Panc1 (cell line): ENCODE measurements around the gene NFE2. TPM values are rescaled to one million over a fixed set of nuclear protein-coding genes. Genes with fewer than 3 reads are reported as not detected.

Experiments
- ATAC-seq: fragments of 200-7000 bp; cut with Tn5 transposase; 2 replicates; pipeline ENCODE4 v1.9.1; 2020; ENCODE audit warnings: mild to moderate bottlenecking, moderate library complexity
- BruUV-seq: library from RNA; stranded (reverse); fragments of 400-500 nt; replicated peaks from 2 replicates; lab custom pipeline; 2021; lab: Mats Ljungman, UMichigan
- CTCF ChIA-PET: fragments of 300-600 bp; sonication (Branson Sonifier 250); formaldehyde crosslinking; loops from one replicate; lab custom pipeline; 2022; ENCODE audit warnings: antibody characterized with exemption; lab: Charles Lee
- POLR2A ChIA-PET: fragments of 300-600 bp; sonication (Branson Sonifier 250); formaldehyde crosslinking; loops from one replicate; lab custom pipeline; 2022; ENCODE audit warnings: antibody characterized with exemption; lab: Charles Lee
- DNase-seq: peaks from one replicate; pipeline ENCODE4 v3.0.0-alpha.2; 2010; ENCODE audit warnings: low read depth, low spot score
- H3K27ac ChIP-seq: 2 replicates; pipeline ENCODE4 v1.5.1; 2011; ENCODE audit warnings: mild to moderate bottlenecking, low read length, inconsistent platforms
- H3K27me3 ChIP-seq: fragments of 200-500 bp; sonication (Bioruptor generic); 2 replicates; pipeline ENCODE4 v1.6.0; 2014; ENCODE audit warnings: low read length, inconsistent platforms; ENCODE audit not compliant: control insufficient read depth, insufficient read depth
- H3K36me3 ChIP-seq: fragments of 200-500 bp; sonication (Bioruptor generic); 2 replicates; pipeline ENCODE4 v1.5.1; 2014; ENCODE audit warnings: inconsistent platforms, mild to moderate bottlenecking, low read length, moderate library complexity; ENCODE audit not compliant: control insufficient read depth, insufficient read depth
- H3K4me1 ChIP-seq: 2 replicates; pipeline ENCODE4 v1.5.1; 2011; ENCODE audit warnings: inconsistent platforms, mild to moderate bottlenecking, low read length, moderate library complexity; ENCODE audit not compliant: control insufficient read depth, insufficient read depth
- H3K4me3 ChIP-seq, 2 experiments: 2 replicates each; pipeline ENCODE4 v1.5.1; 2011 to 2012; ENCODE audit warnings: low read depth in 2 of 2, low read length in 2 of 2, mild to moderate bottlenecking in 2 of 2, inconsistent platforms in 1 of 2, moderate library complexity in 1 of 2
- H3K9me3 ChIP-seq: fragments of 200-500 bp; sonication (Bioruptor generic); 2 replicates; pipeline ENCODE4 v1.5.1; 2014; ENCODE audit warnings: low read depth, mild to moderate bottlenecking, inconsistent platforms, low read length, moderate library complexity; ENCODE audit not compliant: control insufficient read depth, insufficient read depth
- CTCF ChIP-seq: fragments of 450-650 bp; IDR thresholded peaks from 2 replicates; pipeline ENCODE4 v1.5.1; 2017; ENCODE audit warnings: mild to moderate bottlenecking
- POLR2AphosphoS5 ChIP-seq: IDR thresholded peaks from 2 replicates; pipeline ENCODE4 v1.6.1; 2012; ENCODE audit warnings: mild to moderate bottlenecking, low read depth, low read length, moderate library complexity
- REST ChIP-seq, 2 experiments: IDR thresholded peaks; 2 replicates each; pipeline ENCODE4 v1.6.1; 2011 to 2012; ENCODE audit warnings: low read depth in 2 of 2, control low read depth in 1 of 2, low read length in 1 of 2, mild to moderate bottlenecking in 1 of 2, moderate library complexity in 1 of 2; ENCODE audit not compliant: insufficient read depth in 1 of 2
- SIN3A ChIP-seq: IDR thresholded peaks from 2 replicates; pipeline ENCODE4 v1.6.1; 2012; ENCODE audit warnings: low read depth, mild to moderate bottlenecking, low read length, moderate library complexity, borderline replicate concordance; ENCODE audit not compliant: insufficient read depth
- TCF7L2 ChIP-seq: IDR thresholded peaks from 2 replicates; pipeline ENCODE4 v1.6.1; 2011; ENCODE audit warnings: mild to moderate bottlenecking, low read depth, low read length, inconsistent platforms
- in situ Hi-C: cut with HindIII; loops from 2 replicates; pipeline ENCODE4 v1.10.0; 2016; ENCODE audit warnings: low sequenced_read_pairs, low pct_unique_long_range_greater_than_20kb
- intact Hi-C: fragments of 100-400 bp; cut with micrococcal nuclease; formaldehyde crosslinking; loops from one replicate; pipeline ENCODE4 v1.10.0; 2022; ENCODE audit not compliant: unreplicated experiment
- total RNA-seq: library from RNA; stranded (reverse); gene quantifications from one replicate; pipeline ENCODE4 v1.2.1, GENCODE V29; 2021; ENCODE audit not compliant: unreplicated experiment

The NFE2 gene
- total RNA-seq, 1 experiment from 2014 or later = 0.26 TPM

GRCh38 chr12:54257332-54257731 is 43.5 kb downstream of the NFE2 start:
- intact Hi-C loops = no loop called here
- POLR2A ChIA-PET = no interaction called here

DNA sequence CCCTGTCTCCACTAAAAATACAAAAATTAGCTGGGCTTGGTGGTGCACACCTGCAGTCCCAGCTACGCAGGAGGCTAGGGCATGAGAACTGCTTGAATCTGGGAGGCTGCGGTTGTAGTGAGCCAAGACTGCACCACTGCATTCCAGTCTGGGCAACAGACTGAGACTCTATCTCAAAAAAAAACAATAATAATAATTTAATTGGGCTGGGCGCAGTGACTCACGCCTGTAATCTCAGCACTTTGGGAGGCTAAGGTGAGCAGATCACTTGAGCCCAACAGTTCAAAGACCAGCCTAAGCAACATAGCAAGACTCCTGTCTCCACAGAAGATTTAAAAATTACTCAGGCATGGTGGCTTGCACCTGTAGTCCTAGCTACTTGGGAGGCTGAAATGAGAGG is 47.6 kb downstream of the NFE2 start:
- peaks cover 26% of the 10 kb centered on the region for H3K4me1 ChIP-seq
- H3K4me3 ChIP-seq = no peak overlapping the region
- peaks cover 9% of the 10 kb centered on the region for H3K36me3 ChIP-seq
- no peaks in the 10 kb centered on the region for H3K27me3 ChIP-seq
- in situ Hi-C loops (no loop called here), intact Hi-C loops (no loop called here)
- ATAC-seq = peak; percentile 84
- ChIA-PET CTCF (interaction anchor here (0.6 kb wide), 1 partner anchor 221 kb away, joined by 5 read pairs; no protein-coding TSS in a partner anchor), POLR2A (interaction anchor here (0.7 kb wide), 1 partner anchor 27 kb away, joined by 3 read pairs; the partner anchor contains the start of genes CBX5 and HNRNPA1)
- TF ChIP-seq TCF7L2 (peak; percentile 63; the same call in 1 of the 2 replicates), SIN3A (no peak)
- no peak for DNase-seq
- no peaks in the 10 kb centered on the region for H3K9me3 ChIP-seq
- BruUV-seq = no TSS peak
- H3K27ac ChIP-seq = peak overlapping the region; percentile 73

More at GRCh38 chr12:54257332-54257731, 43.5 kb downstream of the NFE2 start:
- H3K4me3 ChIP-seq = no peak overlapping the region
- in situ Hi-C loops = no loop called here
- H3K9me3 ChIP-seq = no peaks in the 10 kb centered on the region
- H3K27me3 ChIP-seq = no peaks in the 10 kb centered on the region
- peaks cover 54% of the 10 kb centered on the region for H3K4me1 ChIP-seq
- peaks cover 5% of the 10 kb centered on the region; the same call in 1 of the 2 replicates for H3K36me3 ChIP-seq
- CTCF ChIA-PET = no interaction called here
- DNase-seq (no peak), ATAC-seq (no peak)
- TSS peak; percentile 18 for BruUV-seq
- no peak for TF ChIP-seq CTCF
- TF ChIP-seq TCF7L2 = no peak
- peak overlapping the region; percentile 99 for H3K27ac ChIP-seq

DNA sequence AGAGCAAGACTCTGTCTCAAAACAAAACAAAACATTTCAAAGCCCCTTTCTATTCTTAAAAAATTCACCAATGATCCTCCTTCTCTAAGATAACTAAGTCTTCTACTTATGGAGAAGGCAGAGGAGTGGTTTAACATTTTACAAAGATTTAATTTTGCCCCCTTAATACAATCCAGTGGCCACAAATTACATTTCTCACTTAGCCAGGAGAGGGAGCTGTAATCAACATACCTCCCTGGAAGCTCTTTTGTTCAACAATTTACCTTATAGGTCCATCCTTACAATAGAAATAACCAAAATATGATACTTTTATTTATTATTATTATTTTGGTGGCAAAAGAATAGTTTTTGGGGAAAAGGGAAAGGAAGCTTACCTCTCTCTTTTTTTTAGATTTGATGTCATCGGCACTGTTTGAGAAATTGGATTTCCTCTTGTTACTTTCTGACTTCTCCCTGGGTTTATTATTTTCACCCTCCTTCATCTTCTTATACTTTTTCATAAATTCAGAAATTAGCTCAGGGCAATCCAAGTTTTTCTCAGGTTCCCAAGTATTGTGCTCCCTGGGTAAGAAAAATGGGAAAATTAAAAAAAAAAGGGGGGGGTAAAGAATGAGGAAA is 49.0 kb downstream of the NFE2 start:
- intact Hi-C loops = no loop called here
- Histone ChIP-seq H3K9me3 (no peaks in the 10 kb centered on the region), H3K27me3 (no peaks in the 10 kb centered on the region), H3K4me1 (peaks cover 17% of the 10 kb centered on the region), H3K27ac (peak overlapping the region; percentile 73), H3K36me3 (peaks cover 7% of the 10 kb centered on the region), H3K4me3 (no peak overlapping the region)
- in situ Hi-C loops = no loop called here
- DNase-seq (no peak), ATAC-seq (peak; percentile 57; the same call in 1 of the 2 replicates)
- ChIA-PET POLR2A (interaction anchor here (0.7 to 1.0 kb wide), 3 partner anchors 28 to 32 kb away, joined by 3 to 8 read pairs (median 3); partner anchors contain the start of genes CBX5 and HNRNPA1), CTCF (interaction anchor here (0.6 to 1.2 kb wide), 5 partner anchors 8 to 104 kb away, joined by 3 to 22 read pairs (median 7); partner anchors contain the start of gene COPZ1)
- TSS peak; percentile 59 for BruUV-seq
- TF ChIP-seq REST (IDR thresholded peaks at IDR 0.05; ENCODE audit: insufficient read depth in 1 of 2, low read depth in 2 of 2, low read length in 1 of 2) (no peak), CTCF (no peak; the same call in 1 of the 2 replicates), SIN3A (no peak), POLR2AphosphoS5 (no peak), TCF7L2 (no peak)
